ENCODE data around the gene FLACC1.
A peak's percentile ranks its signal among the peaks of the same experiment; 100 is the strongest.
"Not testable (repeated sequence)": the region's sequence is repeated elsewhere in the genome, so short reads cannot be mapped to it uniquely, and the experiment has no call there.

Gene FLACC1, protein sequence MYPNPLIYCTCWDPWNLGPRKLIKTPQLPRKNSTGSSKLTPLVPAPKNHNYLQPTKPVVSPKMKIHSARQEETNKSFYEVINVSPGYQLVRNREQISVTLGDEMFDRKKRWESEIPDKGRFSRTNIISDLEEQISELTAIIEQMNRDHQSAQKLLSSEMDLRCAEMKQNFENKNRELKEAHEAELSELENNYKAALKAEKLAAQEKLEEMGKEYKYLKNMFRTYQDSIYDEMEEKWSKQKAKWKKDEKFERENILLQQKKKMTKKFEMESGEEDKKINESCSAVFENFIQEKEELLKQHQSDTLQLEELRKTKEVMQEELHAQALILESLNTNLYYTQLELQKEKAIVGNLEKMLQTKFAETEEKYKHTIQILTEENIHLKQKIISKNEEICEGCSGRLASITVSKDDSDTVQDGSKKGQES

DNA sequence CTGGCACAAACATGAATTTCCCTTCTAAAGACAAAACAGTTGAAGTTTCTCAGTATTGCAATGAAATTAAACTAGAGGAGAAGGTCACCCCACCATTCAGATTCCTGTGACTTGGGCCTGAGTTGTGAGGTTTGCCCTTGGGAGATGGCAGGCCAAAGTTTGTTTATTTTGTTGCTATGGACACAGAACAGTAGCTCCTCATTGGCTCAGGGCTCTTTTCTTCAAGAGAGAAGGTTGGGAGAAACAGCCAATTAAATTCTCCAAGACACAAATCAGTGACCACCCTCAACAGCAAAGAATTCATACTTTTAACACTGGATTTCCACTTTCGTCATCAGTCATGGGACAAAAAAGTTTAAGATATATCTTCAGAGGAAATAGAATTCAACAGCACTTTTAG is at the start of gene FLACC1:
Gene FLACC1 (minus strand): TSS at position 125 of the 400 bp plus-strand sequence. CDS start 5,941 bp downstream, outside the sequence.
- DNase-seq = peak; percentile 29

DNA sequence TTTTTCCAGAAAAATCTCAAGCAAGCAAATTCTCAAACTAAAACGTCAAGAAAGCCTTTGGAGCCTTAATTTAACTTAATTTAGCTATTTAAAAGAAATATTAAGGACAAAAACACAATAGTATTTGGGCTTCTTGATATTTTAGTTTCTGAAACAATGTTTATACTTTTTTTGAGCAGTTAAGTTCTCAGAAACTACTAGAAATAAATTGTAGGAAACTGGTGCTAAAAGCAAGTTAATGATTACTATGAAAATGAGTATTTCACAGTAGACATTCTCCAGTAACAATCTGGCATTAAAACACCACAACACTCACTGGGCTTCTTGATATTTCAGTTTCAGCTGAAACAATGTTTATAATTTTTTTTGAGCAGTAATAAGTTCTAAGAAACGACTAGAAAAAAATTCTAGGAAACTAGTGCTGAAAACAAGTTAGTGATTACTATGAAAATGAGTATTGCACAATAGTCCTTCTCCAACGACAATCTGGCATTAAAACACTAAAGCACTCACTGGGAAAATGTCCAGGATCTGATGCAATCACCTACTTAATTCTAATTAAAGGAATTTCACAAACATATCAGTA is 49.0 kb upstream of the FLACC1 start:
- peak; percentile 96 for DNase-seq

DNA sequence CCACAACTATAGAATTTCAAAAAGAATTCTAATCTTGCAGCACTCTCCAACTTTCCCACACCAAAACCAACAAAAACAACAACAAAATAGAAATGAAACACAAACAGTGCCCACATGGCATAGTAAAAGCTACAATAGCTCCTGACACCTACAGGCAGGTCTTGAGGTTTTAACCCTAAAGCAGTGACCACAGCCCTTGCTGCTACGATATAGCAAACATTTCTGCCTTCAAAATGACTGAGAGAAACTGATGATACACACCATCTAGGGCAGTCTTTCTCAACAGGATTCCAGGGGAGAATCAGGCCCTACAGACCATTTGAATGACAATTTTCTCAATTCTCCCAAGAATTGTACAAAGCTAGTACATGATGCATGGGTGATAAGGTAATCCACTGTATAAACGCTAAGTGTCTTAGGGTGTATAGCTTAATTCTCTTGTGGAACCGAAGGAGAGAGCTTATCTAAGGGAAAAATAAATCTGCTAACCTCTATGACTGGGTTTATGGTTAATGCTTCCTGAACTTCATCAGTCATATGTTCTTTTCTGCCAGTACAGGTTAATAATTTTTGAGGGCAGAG is 47.6 kb upstream of the FLACC1 start:
- peak; percentile 80 for DNase-seq

DNA sequence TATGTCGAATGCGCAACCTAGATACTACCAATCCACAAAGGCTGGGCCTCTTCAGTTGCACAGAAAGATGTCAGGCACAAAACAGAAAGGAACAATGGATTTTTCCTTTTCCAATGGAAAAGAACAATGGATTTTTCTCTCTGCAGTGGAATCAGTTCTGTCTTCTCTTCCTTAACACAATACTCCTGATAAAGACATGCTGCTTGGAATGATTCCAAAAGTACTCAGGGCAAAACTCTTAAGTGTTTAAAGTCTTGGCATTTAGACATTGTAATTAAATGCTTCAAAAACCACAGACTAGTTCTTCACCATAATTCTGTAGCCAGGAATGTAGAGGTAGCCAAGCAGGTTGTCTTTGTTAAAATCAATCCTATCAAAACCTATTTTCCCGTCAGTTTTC is 46.7 kb upstream of the FLACC1 start:
- peak; percentile 53 for DNase-seq

- peak; percentile 65 for DNase-seq
Observed at GRCh38 chr2:201402651-201403562, 45.8 kb upstream of the FLACC1 start.

- no peak for DNase-seq
Observed at GRCh38 chr2:201401815-201402214, 44.7 kb upstream of the FLACC1 start.

GRCh38 chr2:201396595-201396994 is 39.5 kb upstream of the FLACC1 start:
- no peak for DNase-seq

GRCh38 chr2:201383136-201383535 is 26.0 kb upstream of the FLACC1 start:
- DNase-seq = no peak

DNA sequence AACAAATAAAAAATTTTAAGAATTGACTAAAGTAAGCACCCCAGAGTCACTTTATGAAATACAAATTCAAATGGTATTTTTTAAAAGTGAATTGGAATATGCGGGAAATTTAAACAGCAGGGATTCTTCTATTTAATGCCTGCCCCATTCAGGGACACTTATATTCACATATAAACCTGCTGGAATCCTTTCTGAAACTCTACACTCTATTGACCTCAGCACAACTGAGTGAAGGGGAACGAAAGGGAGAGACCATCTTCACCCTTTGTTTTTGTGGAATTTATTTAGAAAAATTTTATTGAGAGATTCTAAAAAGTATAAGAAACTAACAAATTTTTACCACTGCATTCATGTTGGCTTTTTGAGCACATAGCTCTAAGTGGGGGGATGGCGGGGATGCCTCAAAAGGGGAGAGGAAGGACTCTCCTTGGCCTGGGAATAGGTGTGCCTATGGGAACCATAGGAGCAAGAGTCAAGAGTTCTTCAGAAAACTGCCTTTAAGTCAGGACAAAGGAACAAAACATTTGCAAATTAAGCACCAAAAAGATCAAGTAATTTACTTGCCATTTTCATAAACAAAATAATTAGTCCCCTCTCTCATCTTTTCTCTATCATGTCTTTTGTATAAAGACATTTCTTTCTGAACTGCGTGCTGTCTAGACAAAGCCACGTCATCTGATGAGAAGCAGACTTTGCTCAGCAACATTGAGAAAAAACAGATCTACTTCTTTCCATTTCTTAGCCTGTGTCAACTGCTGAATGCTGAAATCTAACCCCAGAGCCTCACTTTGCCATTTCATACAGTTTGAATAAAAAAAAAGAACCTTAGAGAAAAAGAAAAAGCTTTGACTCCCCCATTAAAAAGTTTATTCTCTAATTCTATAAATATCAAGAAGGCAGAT is 21.6 kb upstream of the FLACC1 start:
- no peak for DNase-seq

- no peak for DNase-seq
Observed at GRCh38 chr2:201377218-201377617, 20.1 kb upstream of the FLACC1 start.

DNA sequence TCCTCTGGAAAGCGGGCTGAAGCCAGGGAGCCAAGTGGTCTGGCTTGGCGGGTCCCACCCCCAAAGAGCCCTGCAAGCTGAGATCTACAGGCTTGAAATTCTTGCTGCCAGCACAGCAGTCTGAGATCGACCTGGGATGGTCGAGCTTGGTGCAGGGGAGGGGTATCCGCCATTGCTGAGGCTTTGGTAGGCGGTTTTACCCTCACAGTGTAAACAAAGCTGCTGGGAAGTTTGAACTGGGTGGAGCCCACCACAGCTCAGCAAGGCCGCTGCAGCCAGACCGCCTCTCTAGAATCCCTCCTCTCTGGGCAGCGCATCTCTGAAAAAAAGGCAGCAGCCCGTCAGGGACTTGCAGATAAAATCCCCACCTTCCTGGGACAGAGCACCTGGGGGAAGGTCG is 12.6 kb upstream of the FLACC1 start:
- no peak for DNase-seq

DNA sequence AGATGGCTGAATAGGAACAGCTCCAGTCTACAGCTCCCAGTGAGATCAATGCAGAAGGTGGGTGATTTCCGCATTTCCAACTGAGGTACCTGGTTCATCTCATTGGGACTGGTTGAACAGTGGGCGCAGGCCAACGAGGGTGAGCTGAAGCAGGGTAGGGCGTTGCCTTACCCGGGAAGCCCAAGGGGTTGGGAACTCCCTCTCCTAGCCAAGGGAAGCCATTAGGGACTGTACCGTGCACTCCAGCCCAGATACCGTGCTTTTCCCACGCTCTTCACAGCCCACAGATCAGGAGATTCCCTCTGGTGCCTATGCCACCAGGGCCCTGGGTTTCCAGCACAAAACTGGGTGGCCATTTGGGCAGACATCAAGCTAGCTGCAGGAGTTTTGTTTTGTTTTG is 12.2 kb upstream of the FLACC1 start:
- DNase-seq = not testable (repeated sequence)

GRCh38 chr2:201366146-201366545 is 9.0 kb upstream of the FLACC1 start:
- DNase-seq = no peak

GRCh38 chr2:201363857-201364560 is 6.9 kb upstream of the FLACC1 start:
- peak; percentile 77 for DNase-seq

DNA sequence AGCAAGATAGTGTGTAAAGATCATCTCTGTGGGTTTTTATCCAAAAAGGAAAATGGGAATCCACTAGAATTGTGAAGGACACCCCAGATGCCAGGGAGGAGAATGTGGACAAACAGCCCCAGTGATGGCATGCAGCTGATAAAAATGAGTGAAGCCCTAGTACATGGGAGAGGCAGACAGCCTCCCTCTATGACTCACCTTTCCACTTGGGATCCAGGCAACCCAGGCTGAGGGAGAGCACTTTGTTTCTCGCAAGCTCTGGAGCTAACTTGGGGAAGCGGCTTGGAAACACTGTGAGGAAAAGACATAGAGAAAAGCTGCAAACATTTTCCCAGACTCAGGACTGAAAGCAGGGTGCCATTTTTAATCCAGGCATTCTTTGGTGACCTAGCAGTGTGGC is 5.3 kb upstream of the FLACC1 start:
- DNase-seq = no peak

DNA sequence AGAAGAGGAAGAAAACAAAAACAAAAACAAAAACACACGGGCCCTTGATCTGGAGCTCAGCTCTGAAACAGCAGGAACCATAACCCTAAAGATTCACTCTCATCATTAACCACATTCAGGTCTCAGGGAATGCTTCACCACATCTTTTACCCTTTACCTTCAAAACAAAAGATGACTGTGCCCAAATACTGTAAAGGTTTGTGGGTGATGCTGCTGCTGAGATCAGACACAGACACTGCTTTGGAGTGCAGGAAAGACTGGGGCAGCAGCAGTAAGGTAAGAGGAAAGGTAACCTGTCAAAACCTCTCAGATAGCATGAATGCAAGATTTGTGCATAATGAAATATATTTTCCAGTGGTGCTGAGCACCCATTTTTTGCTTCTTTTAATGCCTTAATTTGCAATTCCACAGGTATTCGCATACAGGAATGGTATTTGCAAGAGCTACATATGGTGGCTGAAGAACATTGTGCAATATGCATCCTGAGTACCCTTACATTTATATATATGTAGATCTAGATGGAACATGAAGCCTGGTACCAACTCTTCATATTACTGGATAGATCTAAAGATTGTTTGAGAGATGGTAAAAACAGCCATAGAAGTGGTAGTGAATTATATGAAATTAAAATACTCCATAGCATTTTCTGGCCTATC is 4.1 kb upstream of the FLACC1 start:
- no peak for DNase-seq

DNA sequence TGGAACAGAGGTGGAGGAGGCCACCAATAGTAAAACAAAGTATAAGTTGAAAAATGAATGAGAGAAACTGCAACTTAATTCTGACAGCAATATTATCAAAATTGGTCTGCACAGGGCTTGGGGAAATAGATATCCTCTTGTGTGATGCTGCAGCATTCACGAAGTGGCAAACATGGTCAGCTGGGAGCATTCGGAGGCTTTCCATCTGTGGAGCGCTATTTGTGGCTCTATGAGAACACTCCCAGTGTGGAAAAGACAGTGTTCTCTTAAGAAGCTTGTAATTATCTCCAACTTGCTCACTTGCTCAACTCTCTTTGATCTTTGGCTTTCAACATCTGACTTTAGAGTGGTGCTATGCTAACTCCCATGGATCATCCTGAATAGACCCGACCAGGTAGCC is 3.1 kb upstream of the FLACC1 start:
- DNase-seq = no peak

GRCh38 chr2:201358684-201359083 is 1.5 kb upstream of the FLACC1 start:
- no peak for DNase-seq

DNA sequence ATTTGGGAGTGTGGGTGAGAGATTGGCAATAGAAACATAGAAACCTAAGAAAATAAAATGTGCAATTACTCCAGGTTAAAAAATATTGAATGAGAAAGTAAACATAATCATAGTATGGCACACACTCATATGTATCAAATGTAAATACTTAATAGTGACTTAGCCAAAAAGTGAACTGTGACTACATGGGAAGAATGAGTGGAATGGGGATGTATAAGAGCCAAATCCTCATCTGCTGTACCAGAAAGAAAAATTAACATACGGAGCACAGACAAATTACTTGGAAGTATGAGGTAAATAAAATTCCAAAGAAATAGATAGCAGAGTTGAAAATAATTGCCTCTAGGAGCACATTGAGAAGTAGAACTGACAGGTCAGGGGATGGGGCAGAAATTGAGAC is 4.0 kb downstream of the FLACC1 start:
- no peak for DNase-seq

DNA sequence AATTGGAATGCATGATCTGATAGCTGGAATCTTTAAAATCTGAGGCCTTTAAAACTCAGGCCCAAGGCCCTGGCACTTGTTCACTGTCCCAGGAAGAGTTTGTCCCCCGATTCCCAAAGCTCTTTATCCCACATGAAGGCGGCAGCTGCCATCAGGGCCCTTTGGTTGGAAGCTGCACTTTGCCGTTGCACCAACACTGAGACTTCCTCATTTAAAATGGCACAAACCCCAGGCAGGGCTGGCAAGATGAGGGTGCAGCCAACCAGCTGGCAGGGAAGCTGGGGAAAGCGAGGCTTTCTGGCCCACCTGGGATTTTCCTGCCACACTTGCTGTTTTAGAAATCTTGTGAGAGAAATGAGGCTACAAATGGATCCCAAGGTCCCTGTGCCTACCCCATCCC is 6.3 kb downstream of the FLACC1 start:
- DNase-seq = no peak

DNA sequence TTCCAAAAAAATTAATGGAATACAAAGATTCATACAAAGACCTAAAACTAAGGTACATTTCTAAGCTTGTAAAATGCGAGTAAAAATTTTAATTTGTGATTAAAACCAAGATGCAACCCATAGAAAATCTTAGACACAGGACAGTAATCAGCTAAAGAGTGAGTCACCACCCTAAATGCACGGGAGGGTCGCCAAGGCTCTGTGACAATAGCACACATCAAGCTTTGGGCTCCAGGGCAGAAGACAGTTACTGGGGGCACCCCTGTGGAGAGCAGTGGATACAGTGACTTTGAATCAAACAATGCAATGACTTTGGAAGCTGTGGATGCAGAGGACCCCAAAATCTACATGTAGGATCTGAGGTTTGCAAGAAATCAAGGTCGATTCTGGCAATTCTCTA is 7.5 kb downstream of the FLACC1 start:
- no peak for DNase-seq

Data from OCI-M1 (cell line).